ENCODE data around the gene ACSL1.

GRCh38 chr4:184868623-184869022 lies 42.9 kb upstream of the ACSL1 start:
- TF ChIP-seq CTCF (conservative IDR thresholded peaks at IDR 0.05) (no peak), ZFX (IDR thresholded peaks at IDR 0.05) (no peak)
